Measurements from ENCODE around the gene ABHD11. TPM values are rescaled to one million over a fixed set of nuclear protein-coding genes. Genes with fewer than 3 reads are reported as not detected.
A peak's percentile ranks its signal among the peaks of the same experiment; 100 is the strongest.

Gene ABHD11
- total RNA-seq, 2 donors from 2014 or later = 2.5 to 16.9 TPM

GRCh38 chr7:73707045-73707631 is 31.5 kb downstream of the ABHD11 start:
- TF ChIP-seq CTCF (IDR thresholded peaks at IDR 0.05) = no peak
- peaks cover 0 to 21% of the 10 kb centered on the region in 2 donors for H3K4me1 ChIP-seq (ENCODE audit: control insufficient read depth in 1 of 2, low read depth in 2 of 2)
- H3K27me3 ChIP-seq (replicated peaks; ENCODE audit: insufficient read depth) = no peaks in the 10 kb centered on the region
- no peaks in the 10 kb centered on the region for H3K9me3 ChIP-seq
- no peak for DNase-seq (ENCODE audit: low spot score)
- no peak overlapping the region for H3K27ac ChIP-seq
- H3K36me3 ChIP-seq = peaks cover 6% of the 10 kb centered on the region
- H3K4me3 ChIP-seq = no peak overlapping the region
- ATAC-seq (ENCODE audit: insufficient number of reproducible peaks, low FRiP score, low read depth) = no peak

GRCh38 chr7:73706126-73707044 is 32.2 kb downstream of the ABHD11 start:
- TF ChIP-seq CTCF (IDR thresholded peaks at IDR 0.05) = no peak
- no peak for ATAC-seq (ENCODE audit: insufficient number of reproducible peaks, low FRiP score, low read depth)
- DNase-seq (ENCODE audit: low spot score) = no peak

GRCh38 chr7:73705551-73705920 is 33.1 kb downstream of the ABHD11 start:
- H3K4me3 ChIP-seq = no peak overlapping the region
- H3K27me3 ChIP-seq (replicated peaks; ENCODE audit: insufficient read depth) = no peaks in the 10 kb centered on the region
- DNase-seq (ENCODE audit: low spot score) (no peak), ATAC-seq (ENCODE audit: insufficient number of reproducible peaks, low FRiP score, low read depth) (no peak)
- H3K27ac ChIP-seq = peak overlapping the region; percentile 12 to 56
- H3K9me3 ChIP-seq = no peaks in the 10 kb centered on the region
- H3K36me3 ChIP-seq = peaks cover 9% of the 10 kb centered on the region
- H3K4me1 ChIP-seq (ENCODE audit: control insufficient read depth in 1 of 2, low read depth in 2 of 2) = peaks cover 0 to 21% of the 10 kb centered on the region in 2 donors
- no peak for TF ChIP-seq CTCF (IDR thresholded peaks at IDR 0.05)

More at GRCh38 chr7:73706126-73707044, 32.2 kb downstream of the ABHD11 start:
- peaks cover 9% of the 10 kb centered on the region for H3K36me3 ChIP-seq
- peaks cover 0 to 21% of the 10 kb centered on the region in 2 donors for H3K4me1 ChIP-seq (ENCODE audit: control insufficient read depth in 1 of 2, low read depth in 2 of 2)
- H3K9me3 ChIP-seq = no peaks in the 10 kb centered on the region
- H3K27ac ChIP-seq = no peak overlapping the region
- no peak overlapping the region for H3K4me3 ChIP-seq
- H3K27me3 ChIP-seq (replicated peaks; ENCODE audit: insufficient read depth) = no peaks in the 10 kb centered on the region

GRCh38 chr7:73704640-73705550 is 33.7 kb downstream of the ABHD11 start:
- no peak overlapping the region for H3K4me3 ChIP-seq
- ATAC-seq (ENCODE audit: insufficient number of reproducible peaks, low FRiP score, low read depth) (no peak), DNase-seq (ENCODE audit: low spot score) (no peak)
- no peaks in the 10 kb centered on the region for H3K27me3 ChIP-seq (replicated peaks; ENCODE audit: insufficient read depth)
- peaks cover 9% of the 10 kb centered on the region for H3K36me3 ChIP-seq
- no peaks in the 10 kb centered on the region for H3K9me3 ChIP-seq
- H3K4me1 ChIP-seq (ENCODE audit: control insufficient read depth in 1 of 2, low read depth in 2 of 2) = peaks cover 0 to 21% of the 10 kb centered on the region in 2 donors
- H3K27ac ChIP-seq = peak overlapping the region; percentile 12 to 56
- TF ChIP-seq CTCF (IDR thresholded peaks at IDR 0.05) = no peak

Data from thoracic aorta (tissue), 2 donors.